ENCODE results near the gene MND1.

GRCh38 chr4:153310793-153311192 lies 33.7 kb upstream of the MND1 start:
- no peak for TF ChIP-seq EZH2phosphoT487 (IDR thresholded peaks at IDR 0.05; ENCODE audit: insufficient read depth, low read depth)
- no peak for TF ChIP-seq EZH2 (IDR thresholded peaks at IDR 0.05; ENCODE audit: insufficient read depth, poor library complexity, severe bottlenecking)
